Stomach (tissue), 9 donors: ENCODE data around the gene DNMT3B. TPM values are rescaled to one million over a fixed set of nuclear protein-coding genes. Genes with fewer than 3 reads are reported as not detected.

Experiments
- DNase-seq, 2 donors: peaks; one replicate each; pipeline versions ENCODE4 v3.0.0 to v3.0.0-alpha.2; 2013 to 2019
- H3K27ac ChIP-seq, 5 donors: fragments of 200-600 bp in 4 of 5; sonication (generic) in 4 of 5; one replicate each; pipeline ENCODE4 v1.5.1; 2013 to 2019; ENCODE audit warnings: mild to moderate bottlenecking in 1 of 5, moderate library complexity in 1 of 5
- H3K27me3 ChIP-seq, 3 donors: fragments of 200-600 bp; sonication (generic); one replicate each; pipeline ENCODE4 v1.5.1; 2017 to 2019; ENCODE audit warnings: mixed run types in 1 of 3
- H3K36me3 ChIP-seq, 4 donors: fragments of 200-600 bp; sonication (generic); 1 replicate in 3 of 4; 2 replicates in 1 of 4; pipeline ENCODE4 v1.5.1; 2016 to 2019
- H3K4me1 ChIP-seq, 4 donors: fragments of 200-600 bp; sonication (generic); one replicate each; pipeline ENCODE4 v1.5.1; 2016 to 2019
- H3K4me3 ChIP-seq, 4 donors: fragments of 200-600 bp; sonication (generic) in 3 of 4; one replicate each; pipeline ENCODE4 v1.5.1; 2016 to 2019; ENCODE audit warnings: mild to moderate bottlenecking in 1 of 4
- H3K9me3 ChIP-seq, 4 donors: fragments of 200-600 bp; sonication (generic); one replicate each; pipeline ENCODE4 v1.5.1; 2016 to 2019
- CTCF ChIP-seq, 7 experiments: fragments of 450-650 bp in 4 of 7; fragments of 200-600 bp in 3 of 7; sonication (generic) in 3 of 7; IDR thresholded peaks; one replicate each; pipeline ENCODE4 v1.5.1; 2016 to 2019; ENCODE audit warnings: antibody characterized with exemption in 7 of 7, control low read depth in 2 of 7, mild to moderate bottlenecking in 1 of 7
- EP300 ChIP-seq: sonication (generic); formaldehyde crosslinking; IDR thresholded peaks from one replicate; pipeline ENCODE4 v1.6.1; 2017; ENCODE audit warnings: antibody characterized with exemption
- POLR2A ChIP-seq, 4 donors: fragments of 450-650 bp; IDR thresholded peaks; one replicate each; pipeline ENCODE4 v1.6.1; 2016; ENCODE audit warnings: antibody characterized with exemption in 4 of 4, control low read depth in 2 of 4, mild to moderate bottlenecking in 1 of 4, moderate library complexity in 1 of 4
- POLR2AphosphoS5 ChIP-seq, 3 donors: sonication (generic); formaldehyde crosslinking; IDR thresholded peaks; one replicate each; pipeline ENCODE4 v1.6.1; 2016; ENCODE audit warnings: antibody characterized with exemption in 3 of 3
- WGBS, 5 donors: extraction: QIAGEN DNeasy Blood & Tissue Kit in 3 of 5; methylation state at CpG; one replicate each; pipeline versions ENCODE4 v1.1.5 to v1.1.7; 2013 to 2018; 5-methylcytosine and 5-hydroxymethylcytosine counted together
- intact Hi-C: fragments of 100-400 bp; cut with DNase I; formaldehyde crosslinking; loops from one replicate; pipeline ENCODE4 v1.15.1; 2023; ENCODE audit warnings: low total_unique reads
- polyA plus RNA-seq, 3 donors: library from polyadenylated mRNA; stranded (reverse); fragments of 200-250 nt; gene quantifications; one replicate each; pipeline ENCODE4 v1.2.3, GENCODE V29; 2013
- total RNA-seq, 5 donors: library from RNA; depleted of rRNA; stranded (reverse); fragments of >200 nt; gene quantifications; one replicate each; pipeline versions ENCODE4 v1.1.0 to v1.2.3, GENCODE V29; 2014 to 2016
- donor health status: healthy with polysubstance abuse.
- donor health status: Bipolar disorder and iron deficiency.
- donor health status: healthy.

DNMT3B gene
- total and polyA plus RNA-seq, 8 donors: 0.31 to 17.0 (median 0.87) TPM; not detected in 2

- H3K27ac ChIP-seq: peak overlapping the region in 3 of 5 donors; percentile 40 to 99 (median 54)
- peaks cover 16 to 36% (median 34%) of the 10 kb centered on the region in 4 donors for H3K36me3 ChIP-seq
- DNase-seq: no peak
- WGBS, 5 donors: 74 to 87% (median 85%) methylated on average over 7 of the region's 7 CpGs
- no peak overlapping the region for H3K4me3 ChIP-seq
- H3K27me3 ChIP-seq: no peaks in the 10 kb centered on the region
- intact Hi-C loops: no loop called here
- peaks cover 39 to 79% (median 55%) of the 10 kb centered on the region in 4 donors for H3K4me1 ChIP-seq
- no peaks in the 10 kb centered on the region for H3K9me3 ChIP-seq
- TF ChIP-seq CTCF (IDR thresholded peaks at IDR 0.05) (no peak), POLR2A (IDR thresholded peaks at IDR 0.05) (no peak), POLR2AphosphoS5 (IDR thresholded peaks at IDR 0.05) (no peak), EP300 (no peak)
Measured at GRCh38 chr20:32823737-32824588, 61.8 kb downstream of the DNMT3B start.

GRCh38 chr20:32828029-32828680, 66.0 kb downstream of the DNMT3B start:
- H3K27ac ChIP-seq: peak overlapping the region in 4 of 5 donors; percentile 9 to 82 (median 50)
- intact Hi-C loops: no loop called here
- TF ChIP-seq CTCF (IDR thresholded peaks at IDR 0.05) (no peak), POLR2AphosphoS5 (IDR thresholded peaks at IDR 0.05) (no peak), EP300 (no peak), POLR2A (IDR thresholded peaks at IDR 0.05) (no peak)
- H3K27me3 ChIP-seq: no peaks in the 10 kb centered on the region
- peak in 1 of 2 donors; percentile 61 for DNase-seq
- peaks cover 16 to 56% (median 43%) of the 10 kb centered on the region in 4 donors for H3K36me3 ChIP-seq
- 85 to 93% (median 86%) methylated on average over 4 of the region's 4 CpGs for WGBS, 5 donors
- H3K4me1 ChIP-seq: peaks cover 25 to 78% (median 49%) of the 10 kb centered on the region in 4 donors
- no peak overlapping the region for H3K4me3 ChIP-seq
- no peaks in the 10 kb centered on the region for H3K9me3 ChIP-seq

- Histone ChIP-seq H3K27ac (peak overlapping the region in 4 of 5 donors; percentile 59 to 82 (median 72)), H3K36me3 (peaks cover 22 to 65% (median 51%) of the 10 kb centered on the region in 4 donors), H3K4me3 (no peak overlapping the region), H3K27me3 (no peaks in the 10 kb centered on the region), H3K9me3 (no peaks in the 10 kb centered on the region), H3K4me1 (peaks cover 14 to 72% (median 46%) of the 10 kb centered on the region in 4 donors)
- TF ChIP-seq POLR2AphosphoS5 (IDR thresholded peaks at IDR 0.05) (no peak), POLR2A (IDR thresholded peaks at IDR 0.05) (no peak), CTCF (IDR thresholded peaks at IDR 0.05) (no peak), EP300 (no peak)
- no peak for DNase-seq
- WGBS, 5 donors: 53 to 81% (median 74%) methylated on average over 3 of the region's 3 CpGs
- intact Hi-C loops: no loop called here
Measured at GRCh38 chr20:32829311-32830005, 67.3 kb downstream of the DNMT3B start.

GRCh38 chr20:32830437-32830836, 68.3 kb downstream of the DNMT3B start:
- intact Hi-C loops: no loop called here
- Histone ChIP-seq H3K36me3 (peaks cover 28 to 74% (median 58%) of the 10 kb centered on the region in 4 donors), H3K4me3 (no peak overlapping the region), H3K27me3 (no peaks in the 10 kb centered on the region), H3K27ac (peak overlapping the region in 4 of 5 donors; percentile 59 to 82 (median 72)), H3K4me1 (peaks cover 14 to 64% (median 45%) of the 10 kb centered on the region in 4 donors), H3K9me3 (no peaks in the 10 kb centered on the region)
- WGBS, 5 donors: 78 to 96% (median 88%) methylated on average over 3 of the region's 3 CpGs
- DNase-seq: peak in 1 of 2 donors; percentile 39
- no peak for TF ChIP-seq POLR2A (IDR thresholded peaks at IDR 0.05)
- TF ChIP-seq POLR2AphosphoS5 (IDR thresholded peaks at IDR 0.05): no peak
- TF ChIP-seq EP300: no peak
- no peak for TF ChIP-seq CTCF (IDR thresholded peaks at IDR 0.05)
